ENCODE results near the gene AP3D1.

Gene AP3D1

GRCh38 chr19:2084993-2085720 lies 66.2 kb downstream of the AP3D1 start:
- DNase-seq (ENCODE audit: low spot score) = peak; percentile 49

- DNase-seq (ENCODE audit: low spot score) = no peak
Measured at GRCh38 chr19:2083174-2083854, 68.1 kb downstream of the AP3D1 start.

- no peak for DNase-seq (ENCODE audit: low spot score)
Measured at GRCh38 chr19:2081873-2082810, 69.2 kb downstream of the AP3D1 start.

GRCh38 chr19:2080336-2080988 lies 70.9 kb downstream of the AP3D1 start:
- no peak for DNase-seq (ENCODE audit: low spot score)

- no peak for DNase-seq (ENCODE audit: low spot score)
Measured at GRCh38 chr19:2079865-2080301, 71.5 kb downstream of the AP3D1 start.

GRCh38 chr19:2079076-2079864 lies 72.1 kb downstream of the AP3D1 start:
- DNase-seq (ENCODE audit: low spot score) = no peak

GRCh38 chr19:2077833-2078619 lies 73.3 kb downstream of the AP3D1 start:
- DNase-seq (ENCODE audit: low spot score) = no peak

GRCh38 chr19:2077398-2077797 lies 74.0 kb downstream of the AP3D1 start:
- DNase-seq (ENCODE audit: low spot score) = no peak

- DNase-seq (ENCODE audit: low spot score) = no peak
Measured at GRCh38 chr19:2076526-2076944, 74.8 kb downstream of the AP3D1 start.

GRCh38 chr19:2072757-2073551 lies 78.4 kb downstream of the AP3D1 start:
- DNase-seq (ENCODE audit: low spot score) = no peak

- no peak for DNase-seq (ENCODE audit: low spot score)
Measured at GRCh38 chr19:2070986-2071673, 80.2 kb downstream of the AP3D1 start.

GRCh38 chr19:2070436-2070827 lies 80.9 kb downstream of the AP3D1 start:
- no peak for DNase-seq (ENCODE audit: low spot score)

GRCh38 chr19:2064788-2065524 lies 86.4 kb downstream of the AP3D1 start:
- peak; percentile 66 for DNase-seq (ENCODE audit: low spot score)

- DNase-seq (ENCODE audit: low spot score) = no peak
Measured at GRCh38 chr19:2064395-2064787, 87.0 kb downstream of the AP3D1 start.

- DNase-seq (ENCODE audit: low spot score) = no peak
Measured at GRCh38 chr19:2063824-2064223, 87.5 kb downstream of the AP3D1 start.

GRCh38 chr19:2062770-2063169 lies 88.6 kb downstream of the AP3D1 start:
- no peak for DNase-seq (ENCODE audit: low spot score)

GRCh38 chr19:2062389-2062729 lies 89.0 kb downstream of the AP3D1 start:
- no peak for DNase-seq (ENCODE audit: low spot score)
